ENCODE results near the gene SH3BP2.
"Not testable (repeated sequence)": the region's sequence is repeated elsewhere in the genome, so short reads cannot be mapped to it uniquely, and the experiment has no call there.

SH3BP2 gene

GRCh38 chr4:2792711-2793585 is at the start of gene SH3BP2:
TSS of gene SH3BP2 (plus strand) at chr4:2793085. CDS start at chr4:2820618, 27,533 bp downstream.
- peak in 5 of 6 experiments; percentile 13 to 68 (median 41) for DNase-seq

GRCh38 chr4:2743518-2744445 is 49.1 kb upstream of the SH3BP2 start:
- DNase-seq, result no peak

- no peak for DNase-seq
These were observed 48.2 kb upstream of the SH3BP2 start for GRCh38 chr4:2744576-2745270.

GRCh38 chr4:2745516-2745915 is 47.4 kb upstream of the SH3BP2 start:
- no peak for DNase-seq

GRCh38 chr4:2745981-2746806 is 46.7 kb upstream of the SH3BP2 start:
- peak in 1 of 6 experiments; percentile 35 for DNase-seq

- DNase-seq, result no peak
These were observed 45.8 kb upstream of the SH3BP2 start for GRCh38 chr4:2746891-2747695.

- no peak for DNase-seq
These were observed 41.9 kb upstream of the SH3BP2 start for GRCh38 chr4:2750719-2751605.

- DNase-seq, result no peak
These were observed 39.4 kb upstream of the SH3BP2 start for GRCh38 chr4:2753436-2753835.

- no peak for DNase-seq
These were observed 37.8 kb upstream of the SH3BP2 start for GRCh38 chr4:2754848-2755819.

- DNase-seq, result peak; percentile 64 to 80 (median 76)
These were observed 36.8 kb upstream of the SH3BP2 start, which contains the start of gene TNIP2 for GRCh38 chr4:2755821-2756690. TSS of gene TNIP2 (minus strand) at chr4:2756336. CDS start at chr4:2756289, 47 bp downstream.

GRCh38 chr4:2756691-2757350 is 36.1 kb upstream of the SH3BP2 start:
- DNase-seq, result no peak

- no peak for DNase-seq
These were observed 35.5 kb upstream of the SH3BP2 start for GRCh38 chr4:2757426-2757825.

GRCh38 chr4:2761035-2761923 is 31.6 kb upstream of the SH3BP2 start:
- no peak for DNase-seq

- DNase-seq, result no peak
These were observed 30.8 kb upstream of the SH3BP2 start for GRCh38 chr4:2762048-2762447.

GRCh38 chr4:2762486-2763370 is 30.2 kb upstream of the SH3BP2 start:
- not testable (repeated sequence) for DNase-seq

Measured in stimulated activated naive CD4-positive, alpha-beta T cell (primary cell).